ENCODE results near the gene PAX7.

PAX7 gene

GRCh38 chr1:18646786-18647410 lies 16.3 kb downstream of the PAX7 start:
- H3K36me3 ChIP-seq (ENCODE audit: insufficient read depth, insufficient read length, low read length): no peaks in the 10 kb centered on the region
- H3K4me1 ChIP-seq (ENCODE audit: insufficient read depth, insufficient read length): peaks cover 18% of the 10 kb centered on the region
- no peaks in the 10 kb centered on the region for H3K9me3 ChIP-seq (ENCODE audit: insufficient read depth, low read length)
- TF ChIP-seq SUZ12 (IDR thresholded peaks at IDR 0.05; ENCODE audit: extremely low read depth, insufficient read depth, insufficient read length) (no peak), ZNF274 (IDR thresholded peaks at IDR 0.05; ENCODE audit: low read depth, low read length) (no peak), YY1 (IDR thresholded peaks at IDR 0.05; ENCODE audit: insufficient read depth, insufficient read length) (no peak)
- peaks cover 88% of the 10 kb centered on the region for H3K27me3 ChIP-seq (ENCODE audit: insufficient read depth, insufficient read length)
- no peak for DNase-seq (ENCODE audit: low read depth, low spot score)
- peak overlapping the region; percentile 42 for H3K9ac ChIP-seq (ENCODE audit: insufficient read length, low read depth)
- peak overlapping the region; percentile 21 for H3K4me3 ChIP-seq (ENCODE audit: insufficient read length, low read depth)

- H3K4me3 ChIP-seq (ENCODE audit: insufficient read length, low read depth): no peak overlapping the region
- peaks cover 18% of the 10 kb centered on the region for H3K4me1 ChIP-seq (ENCODE audit: insufficient read depth, insufficient read length)
- H3K36me3 ChIP-seq (ENCODE audit: insufficient read depth, insufficient read length, low read length): no peaks in the 10 kb centered on the region
- peaks cover 88% of the 10 kb centered on the region for H3K27me3 ChIP-seq (ENCODE audit: insufficient read depth, insufficient read length)
- no peak for TF ChIP-seq YY1 (IDR thresholded peaks at IDR 0.05; ENCODE audit: insufficient read depth, insufficient read length)
- TF ChIP-seq ZNF274 (IDR thresholded peaks at IDR 0.05; ENCODE audit: low read depth, low read length): no peak
- no peak for TF ChIP-seq SUZ12 (IDR thresholded peaks at IDR 0.05; ENCODE audit: extremely low read depth, insufficient read depth, insufficient read length)
- DNase-seq (ENCODE audit: low read depth, low spot score): no peak
- no peak overlapping the region for H3K9ac ChIP-seq (ENCODE audit: insufficient read length, low read depth)
- no peaks in the 10 kb centered on the region for H3K9me3 ChIP-seq (ENCODE audit: insufficient read depth, low read length)
Observed at GRCh38 chr1:18647681-18648214, 17.1 kb downstream of the PAX7 start.

- peaks cover 25% of the 10 kb centered on the region for H3K4me1 ChIP-seq (ENCODE audit: insufficient read depth, insufficient read length)
- H3K4me3 ChIP-seq (ENCODE audit: insufficient read length, low read depth): no peak overlapping the region
- peaks cover 87% of the 10 kb centered on the region for H3K27me3 ChIP-seq (ENCODE audit: insufficient read depth, insufficient read length)
- H3K9ac ChIP-seq (ENCODE audit: insufficient read length, low read depth): no peak overlapping the region
- DNase-seq (ENCODE audit: low read depth, low spot score): peak; percentile 67
- no peaks in the 10 kb centered on the region for H3K9me3 ChIP-seq (ENCODE audit: insufficient read depth, low read length)
- TF ChIP-seq ZNF274 (IDR thresholded peaks at IDR 0.05; ENCODE audit: low read depth, low read length): no peak
- no peak for TF ChIP-seq YY1 (IDR thresholded peaks at IDR 0.05; ENCODE audit: insufficient read depth, insufficient read length)
- no peak for TF ChIP-seq SUZ12 (IDR thresholded peaks at IDR 0.05; ENCODE audit: extremely low read depth, insufficient read depth, insufficient read length)
- no peaks in the 10 kb centered on the region for H3K36me3 ChIP-seq (ENCODE audit: insufficient read depth, insufficient read length, low read length)
Observed at GRCh38 chr1:18649693-18650370, 19.2 kb downstream of the PAX7 start.

GRCh38 chr1:18651713-18652112 lies 21.1 kb downstream of the PAX7 start:
- no peaks in the 10 kb centered on the region for H3K9me3 ChIP-seq (ENCODE audit: insufficient read depth, low read length)
- no peak overlapping the region for H3K9ac ChIP-seq (ENCODE audit: insufficient read length, low read depth)
- H3K36me3 ChIP-seq (ENCODE audit: insufficient read depth, insufficient read length, low read length): no peaks in the 10 kb centered on the region
- H3K27me3 ChIP-seq (ENCODE audit: insufficient read depth, insufficient read length): peaks cover 89% of the 10 kb centered on the region
- H3K4me1 ChIP-seq (ENCODE audit: insufficient read depth, insufficient read length): peaks cover 25% of the 10 kb centered on the region
- TF ChIP-seq SUZ12 (IDR thresholded peaks at IDR 0.05; ENCODE audit: extremely low read depth, insufficient read depth, insufficient read length) (no peak), ZNF274 (IDR thresholded peaks at IDR 0.05; ENCODE audit: low read depth, low read length) (no peak), YY1 (IDR thresholded peaks at IDR 0.05; ENCODE audit: insufficient read depth, insufficient read length) (no peak)
- DNase-seq (ENCODE audit: low read depth, low spot score): no peak
- no peak overlapping the region for H3K4me3 ChIP-seq (ENCODE audit: insufficient read length, low read depth)

- peaks cover 89% of the 10 kb centered on the region for H3K27me3 ChIP-seq (ENCODE audit: insufficient read depth, insufficient read length)
- H3K36me3 ChIP-seq (ENCODE audit: insufficient read depth, insufficient read length, low read length): no peaks in the 10 kb centered on the region
- DNase-seq (ENCODE audit: low read depth, low spot score): no peak
- peaks cover 25% of the 10 kb centered on the region for H3K4me1 ChIP-seq (ENCODE audit: insufficient read depth, insufficient read length)
- no peaks in the 10 kb centered on the region for H3K9me3 ChIP-seq (ENCODE audit: insufficient read depth, low read length)
- H3K9ac ChIP-seq (ENCODE audit: insufficient read length, low read depth): no peak overlapping the region
- H3K4me3 ChIP-seq (ENCODE audit: insufficient read length, low read depth): no peak overlapping the region
- TF ChIP-seq SUZ12 (IDR thresholded peaks at IDR 0.05; ENCODE audit: extremely low read depth, insufficient read depth, insufficient read length) (no peak), ZNF274 (IDR thresholded peaks at IDR 0.05; ENCODE audit: low read depth, low read length) (no peak), YY1 (IDR thresholded peaks at IDR 0.05; ENCODE audit: insufficient read depth, insufficient read length) (no peak)
Observed at GRCh38 chr1:18652791-18653190, 22.1 kb downstream of the PAX7 start.

GRCh38 chr1:18653367-18653766 lies 22.7 kb downstream of the PAX7 start:
- Histone ChIP-seq H3K4me1 (ENCODE audit: insufficient read depth, insufficient read length) (peaks cover 25% of the 10 kb centered on the region), H3K9ac (ENCODE audit: insufficient read length, low read depth) (no peak overlapping the region), H3K4me3 (ENCODE audit: insufficient read length, low read depth) (no peak overlapping the region), H3K9me3 (ENCODE audit: insufficient read depth, low read length) (no peaks in the 10 kb centered on the region), H3K27me3 (ENCODE audit: insufficient read depth, insufficient read length) (peaks cover 87% of the 10 kb centered on the region), H3K36me3 (ENCODE audit: insufficient read depth, insufficient read length, low read length) (no peaks in the 10 kb centered on the region)
- no peak for DNase-seq (ENCODE audit: low read depth, low spot score)
- TF ChIP-seq ZNF274 (IDR thresholded peaks at IDR 0.05; ENCODE audit: low read depth, low read length) (no peak), YY1 (IDR thresholded peaks at IDR 0.05; ENCODE audit: insufficient read depth, insufficient read length) (no peak), SUZ12 (IDR thresholded peaks at IDR 0.05; ENCODE audit: extremely low read depth, insufficient read depth, insufficient read length) (no peak)

GRCh38 chr1:18653916-18654315 lies 23.3 kb downstream of the PAX7 start:
- Histone ChIP-seq H3K9me3 (ENCODE audit: insufficient read depth, low read length) (no peaks in the 10 kb centered on the region), H3K9ac (ENCODE audit: insufficient read length, low read depth) (no peak overlapping the region), H3K27me3 (ENCODE audit: insufficient read depth, insufficient read length) (peaks cover 86% of the 10 kb centered on the region), H3K4me1 (ENCODE audit: insufficient read depth, insufficient read length) (peaks cover 25% of the 10 kb centered on the region), H3K4me3 (ENCODE audit: insufficient read length, low read depth) (no peak overlapping the region), H3K36me3 (ENCODE audit: insufficient read depth, insufficient read length, low read length) (no peaks in the 10 kb centered on the region)
- TF ChIP-seq YY1 (IDR thresholded peaks at IDR 0.05; ENCODE audit: insufficient read depth, insufficient read length) (no peak), ZNF274 (IDR thresholded peaks at IDR 0.05; ENCODE audit: low read depth, low read length) (no peak), SUZ12 (IDR thresholded peaks at IDR 0.05; ENCODE audit: extremely low read depth, insufficient read depth, insufficient read length) (no peak)
- no peak for DNase-seq (ENCODE audit: low read depth, low spot score)
